SU-DHL-6 (cell line): ENCODE data around the gene ABCC10.
"Not testable (repeated sequence)": the region's sequence is repeated elsewhere in the genome, so short reads cannot be mapped to it uniquely, and the experiment has no call there.

ENCODE experiments used
- H2AFZ ChIP-seq: fragments of 200-600 bp; sonication (generic); 2 replicates; pipeline ENCODE4 v1.6.1; 2014; ENCODE audit warnings: low read depth, mild to moderate bottlenecking, moderate library complexity, mixed read lengths, antibody characterized with exemption, low read length; ENCODE audit not compliant: severe bottlenecking
- H3F3A ChIP-seq: fragments of 200-600 bp; shearing (Covaris generic); 2 replicates; pipeline ENCODE4 v1.6.0; 2016; ENCODE audit warnings: antibody characterized with exemption, mild to moderate bottlenecking; ENCODE audit not compliant: insufficient read depth
- H3K27ac ChIP-seq: fragments of 200-600 bp; sonication (generic); 2 replicates; pipeline ENCODE4 v1.5.1; 2016; ENCODE audit warnings: low read depth, mild to moderate bottlenecking, low read length, moderate library complexity, mixed read lengths
- H3K27me3 ChIP-seq: fragments of 200-600 bp; sonication (generic), shearing (Covaris generic); 2 replicates; pipeline ENCODE4 v1.6.0; 2014; ENCODE audit warnings: mild to moderate bottlenecking, low read length
- H3K36me3 ChIP-seq: fragments of 200-600 bp; sonication (generic); 2 replicates; pipeline ENCODE4 v1.6.1; 2014; ENCODE audit warnings: mild to moderate bottlenecking, low read length, mixed read lengths
- H3K4me2 ChIP-seq: fragments of 300-600, 200-600 bp; shearing (Covaris generic), sonication (generic); 2 replicates; pipeline ENCODE4 v1.6.0; 2014; ENCODE audit warnings: low read length, low read depth, mild to moderate bottlenecking; ENCODE audit not compliant: poor library complexity, severe bottlenecking
- H3K4me3 ChIP-seq: fragments of 200-600 bp; sonication (generic); 2 replicates; pipeline ENCODE4 v1.5.1; 2014; ENCODE audit warnings: antibody characterized with exemption, low read length, mild to moderate bottlenecking, mixed read lengths; ENCODE audit not compliant: insufficient read depth, poor library complexity, severe bottlenecking
- H3K79me2 ChIP-seq: fragments of 200-600 bp; sonication (generic); 2 replicates; pipeline ENCODE4 v1.6.1; 2014; ENCODE audit warnings: mild to moderate bottlenecking, low read length, moderate library complexity; ENCODE audit not compliant: insufficient read depth
- H3K9ac ChIP-seq: fragments of 200-600 bp; sonication (generic); 2 replicates; pipeline ENCODE4 v1.7.0; 2014; ENCODE audit warnings: mild to moderate bottlenecking, low read length
- H3K9me2 ChIP-seq: fragments of 200-600 bp; sonication (generic); replicated peaks from 2 replicates; pipeline ENCODE4 v1.6.1; 2014; ENCODE audit warnings: low read length; ENCODE audit not compliant: insufficient read depth
- H3K9me3 ChIP-seq: fragments of 200-600 bp; sonication (generic); 2 replicates; pipeline ENCODE4 v1.6.1; 2014; ENCODE audit warnings: low read length, mixed read lengths; ENCODE audit not compliant: insufficient read depth
- H4K20me1 ChIP-seq: fragments of 200-600 bp; sonication (generic); 2 replicates; pipeline ENCODE4 v1.6.1; 2014; ENCODE audit warnings: low read depth, mild to moderate bottlenecking, antibody characterized with exemption, low read length, moderate library complexity, mixed read lengths
- CTCF ChIP-seq: fragments of 200-600 bp; sonication (generic); IDR thresholded peaks from one replicate; pipeline ENCODE4 v1.5.1; 2017; ENCODE audit warnings: antibody characterized with exemption, mild to moderate bottlenecking, low read length, moderate library complexity; ENCODE audit not compliant: insufficient read depth, poor library complexity, severe bottlenecking
- EZH2phosphoT487 ChIP-seq: fragments of 200-600 bp; sonication (generic), shearing (Covaris generic); conservative IDR thresholded peaks from 2 replicates; pipeline ENCODE4 v1.6.1; 2018; ENCODE audit warnings: mild to moderate bottlenecking, antibody characterized with exemption, low read length, moderate library complexity, mixed read lengths

ABCC10 gene

GRCh38 chr6:43383021-43383667, 44.2 kb upstream of the ABCC10 start:
- H3K27me3 ChIP-seq: no peaks in the 10 kb centered on the region
- H3F3A ChIP-seq: peaks cover 85% of the 10 kb centered on the region
- no peaks in the 10 kb centered on the region for H3K79me2 ChIP-seq
- no peaks in the 10 kb centered on the region for H3K9me3 ChIP-seq
- H3K9ac ChIP-seq: peak overlapping the region; percentile 54
- H3K4me3 ChIP-seq: peak overlapping the region; percentile 3
- H3K36me3 ChIP-seq: no peaks in the 10 kb centered on the region
- H3K27ac ChIP-seq: peak overlapping the region; percentile 95
- no peaks in the 10 kb centered on the region for H4K20me1 ChIP-seq
- no peaks in the 10 kb centered on the region for H3K9me2 ChIP-seq
- H2AFZ ChIP-seq: no peak overlapping the region
- TF ChIP-seq CTCF (no peak), EZH2phosphoT487 (no peak)
- H3K4me2 ChIP-seq: peak overlapping the region; percentile 60

GRCh38 chr6:43386492-43386891, 40.8 kb upstream of the ABCC10 start:
- Histone ChIP-seq H3K4me3 (no peak overlapping the region), H3K79me2 (no peaks in the 10 kb centered on the region), H3K9me2 (no peaks in the 10 kb centered on the region), H3K9me3 (no peaks in the 10 kb centered on the region), H3K9ac (peak overlapping the region; percentile 54), H3K36me3 (no peaks in the 10 kb centered on the region), H3K27me3 (no peaks in the 10 kb centered on the region), H2AFZ (peak overlapping the region; percentile 68), H3K27ac (peak overlapping the region; percentile 95), H3F3A (peaks cover 54% of the 10 kb centered on the region), H3K4me2 (peak overlapping the region; percentile 60), H4K20me1 (no peaks in the 10 kb centered on the region)
- TF ChIP-seq CTCF: peak; percentile 61
- TF ChIP-seq EZH2phosphoT487: no peak

- Histone ChIP-seq H3K27me3 (no peaks in the 10 kb centered on the region), H3F3A (peaks cover 20% of the 10 kb centered on the region), H3K4me2 (peak overlapping the region; percentile 2), H3K9ac (no peak overlapping the region), H3K4me3 (no peak overlapping the region), H2AFZ (no peak overlapping the region), H3K36me3 (no peaks in the 10 kb centered on the region), H3K27ac (no peak overlapping the region), H4K20me1 (no peaks in the 10 kb centered on the region), H3K9me2 (no peaks in the 10 kb centered on the region), H3K79me2 (no peaks in the 10 kb centered on the region), H3K9me3 (no peaks in the 10 kb centered on the region)
- TF ChIP-seq EZH2phosphoT487 (no peak), CTCF (no peak)
Observed at GRCh38 chr6:43389730-43390295, 37.5 kb upstream of the ABCC10 start.

- H3K27ac ChIP-seq, H3K9ac ChIP-seq, H2AFZ ChIP-seq: not testable (repeated sequence)
Observed at GRCh38 chr6:43390753-43391439, 36.4 kb upstream of the ABCC10 start.

More at GRCh38 chr6:43390753-43391439, 36.4 kb upstream of the ABCC10 start:
- H3K79me2 ChIP-seq, H3K9me2 ChIP-seq, H3K4me2 ChIP-seq, H3K4me3 ChIP-seq, H3K36me3 ChIP-seq, H4K20me1 ChIP-seq, H3K9me3 ChIP-seq, H3K27me3 ChIP-seq: not testable (repeated sequence)
- H3F3A ChIP-seq: peaks cover 11% of the 10 kb centered on the region
